ENCODE measurements around the gene NFIC. TPM values are rescaled to one million over a fixed set of nuclear protein-coding genes. Genes with fewer than 3 reads are reported as not detected.
"Not testable (repeated sequence)": the region's sequence is repeated elsewhere in the genome, so short reads cannot be mapped to it uniquely, and the experiment has no call there.

Gene NFIC
- polyA plus RNA-seq, 2 of the 4 experiments (the other 2 are of a cell fraction) = 2.6 to 34.9 TPM

- CTCF ChIA-PET = interaction anchor here (0.6 to 2.1 kb wide), 3 partner anchors 25 to 119 kb away, joined by 3 to 8 read pairs (median 4); no protein-coding TSS in a partner anchor
- ATAC-seq = no peak
Observed at GRCh38 chr19:3443840-3444694, 77.7 kb downstream of the NFIC start.

GRCh38 chr19:3444695-3445234, 78.4 kb downstream of the NFIC start:
- Histone ChIP-seq H3K9me3 (no peaks in the 10 kb centered on the region), H3K4me3 (no peak overlapping the region), H3K4me1 (peaks cover 7% of the 10 kb centered on the region; the same call in 1 of the 3 replicates), H3K27ac (no peak overlapping the region), H3K4me2 (no peak overlapping the region)
- no peak for ATAC-seq
- no peak for TF ChIP-seq HOXB5 (CRISPR knock-in tag; IDR thresholded peaks at IDR 0.05)
- no peak for TF ChIP-seq CHD4 (IDR thresholded peaks at IDR 0.05; ENCODE audit: borderline replicate concordance)
- no peak for TF ChIP-seq ZFP36 (IDR thresholded peaks at IDR 0.05; ENCODE audit: borderline replicate concordance, partially characterized antibody)
- TF ChIP-seq RFX5 (IDR thresholded peaks at IDR 0.05) = no peak
- no peak for TF ChIP-seq GATA3 (IDR thresholded peaks at IDR 0.05; ENCODE audit: borderline replicate concordance)
- no peak for TF ChIP-seq RNF2 (IDR thresholded peaks at IDR 0.05; ENCODE audit: borderline replicate concordance, low read depth)
- no peak for TF ChIP-seq ZNF302 (CRISPR knock-in tag; IDR thresholded peaks at IDR 0.05)
- no peak for TF ChIP-seq FOXS1 (CRISPR knock-in tag; IDR thresholded peaks at IDR 0.05)
- TF ChIP-seq BHLHE40 (IDR thresholded peaks at IDR 0.05; ENCODE audit: low read depth, low read length) = no peak
- CTCF ChIA-PET = interaction anchor here (1.0 to 1.5 kb wide), 3 partner anchors 15 to 29 kb away, joined by 4 to 5 read pairs (median 4); no protein-coding TSS in a partner anchor
- WGBS (ENCODE audit: missing lambda C conversion rate) = 94% methylated on average over 24 of the region's 24 CpGs
- POLR2A ChIA-PET = no interaction called here
- FAIRE-seq = no peak
- no peak for DNase-seq (ENCODE audit: low read depth in 1 of 2, low spot score in 1 of 2)

More at GRCh38 chr19:3443840-3444694, 77.7 kb downstream of the NFIC start:
- Histone ChIP-seq H3K9me3 (no peaks in the 10 kb centered on the region), H3K4me2 (no peak overlapping the region), H3K27ac (no peak overlapping the region), H3K4me1 (peaks cover 7% of the 10 kb centered on the region; the same call in 1 of the 3 replicates), H3K4me3 (no peak overlapping the region)
- WGBS (ENCODE audit: missing lambda C conversion rate) = 69% methylated on average over 16 of the region's 33 CpGs
- no peak for TF ChIP-seq ELK1 (IDR thresholded peaks at IDR 0.05; ENCODE audit: low read depth, low read length)
- TF ChIP-seq EHF (CRISPR knock-in tag; IDR thresholded peaks at IDR 0.05) = no peak
- no peak for TF ChIP-seq HOXB5 (CRISPR knock-in tag; IDR thresholded peaks at IDR 0.05)
- no peak for TF ChIP-seq ATOH8 (CRISPR knock-in tag; IDR thresholded peaks at IDR 0.05; ENCODE audit: low read depth)
- TF ChIP-seq E2F6 (IDR thresholded peaks at IDR 0.05; ENCODE audit: borderline replicate concordance, low read depth) = no peak
- no peak for TF ChIP-seq HOXB13 (CRISPR knock-in tag; IDR thresholded peaks at IDR 0.05; ENCODE audit: low read depth)
- TF ChIP-seq RARB (CRISPR knock-in tag; IDR thresholded peaks at IDR 0.05) = no peak
- TF ChIP-seq EHMT2 (IDR thresholded peaks at IDR 0.05; ENCODE audit: low read depth) = no peak
- no peak for TF ChIP-seq BHLHE40 (IDR thresholded peaks at IDR 0.05; ENCODE audit: low read depth, low read length)
- no peak for TF ChIP-seq RCOR1 (IDR thresholded peaks at IDR 0.05; ENCODE audit: low read depth, low read length)
- TF ChIP-seq CHD4 (IDR thresholded peaks at IDR 0.05; ENCODE audit: borderline replicate concordance) = no peak
- TF ChIP-seq NR3C1 (IDR thresholded peaks at IDR 0.05) = no peak
- no peak for TF ChIP-seq TP53 (CRISPR knock-in tag; IDR thresholded peaks at IDR 0.05)
- no peak for TF ChIP-seq CBX2 (IDR thresholded peaks at IDR 0.05; ENCODE audit: borderline replicate concordance, low read depth)
- TF ChIP-seq CHD2 (IDR thresholded peaks at IDR 0.05; ENCODE audit: low read length, partially characterized antibody) = no peak
- TF ChIP-seq CBX8 (IDR thresholded peaks at IDR 0.05) = no peak
- TF ChIP-seq HDAC2 (IDR thresholded peaks at IDR 0.05) = no peak
- DNase-seq (ENCODE audit: low read depth in 1 of 2, low spot score in 1 of 2) (no peak), FAIRE-seq (no peak)
- POLR2A ChIA-PET = no interaction called here

GRCh38 chr19:3446657-3447056, 80.3 kb downstream of the NFIC start:
- CTCF ChIA-PET = interaction anchor here (1.2 to 2.4 kb wide), 4 partner anchors 9 to 120 kb away, joined by 3 to 9 read pairs (median 6); no protein-coding TSS in a partner anchor
- H3K27ac ChIP-seq; H3K4me3 ChIP-seq; FAIRE-seq; H3K9me3 ChIP-seq; DNase-seq (ENCODE audit: low read depth in 1 of 2, low spot score in 1 of 2); H3K4me2 ChIP-seq; POLR2A ChIA-PET; ATAC-seq: not testable (repeated sequence)
- H3K4me1 ChIP-seq = peaks cover 15% of the 10 kb centered on the region
- WGBS (ENCODE audit: missing lambda C conversion rate) = 84% methylated on average over 4 of the region's 4 CpGs

Measured in A549 (cell line).